ENCODE data around the gene PAF1. TPM values are rescaled to one million over a fixed set of nuclear protein-coding genes. Genes with fewer than 3 reads are reported as not detected.

The PAF1 gene
- total and polyA plus RNA-seq, 2 of the 13 experiments (the other 11 are each of a cell fraction or from before 2014, with no cell fraction given): 30.2 to 31.1 TPM

GRCh38 chr19:39390751-39391437 lies at the start of gene PAF1, which contains the start of gene MED29 (continued):
- TF ChIP-seq CEBPZ (IDR thresholded peaks at IDR 0.05; ENCODE audit: low read length) (peak; percentile 65), ZNF333 (CRISPR knock-in tag; IDR thresholded peaks at IDR 0.05; ENCODE audit: borderline replicate concordance) (peak; percentile 91; the same call in 1 of the 2 replicates), ESRRA (CRISPR knock-in tag; IDR thresholded peaks at IDR 0.05; ENCODE audit: low read depth) (0 out of 2 replicates have a peak, but pooled peaks have one; percentile 17), E2F5 (CRISPR knock-in tag; conservative IDR thresholded peaks at IDR 0.05) (no peak), RERE (CRISPR knock-in tag; IDR thresholded peaks at IDR 0.05; ENCODE audit: low read depth) (no peak), ZC3H13 (CRISPR knock-in tag; IDR thresholded peaks at IDR 0.05) (peak; percentile 43; the same call in 1 of the 2 replicates), TBX2 (CRISPR knock-in tag; IDR thresholded peaks at IDR 0.05; ENCODE audit: borderline replicate concordance) (peak; percentile 63), PBX2 (CRISPR knock-in tag; IDR thresholded peaks at IDR 0.05) (peak; percentile 86), SUZ12 (IDR thresholded peaks at IDR 0.05; ENCODE audit: low read depth, low read length) (peak; percentile 53; the same call in 1 of the 2 replicates), XRCC5 (optimal IDR thresholded peaks at IDR 0.05; ENCODE audit: low read length) (peak; percentile 31), ZFP82 (CRISPR knock-in tag; IDR thresholded peaks at IDR 0.05; ENCODE audit: borderline replicate concordance) (no peak), ZNF251 (CRISPR knock-in tag; IDR thresholded peaks at IDR 0.05) (no peak), KDM4B (CRISPR knock-in tag; IDR thresholded peaks at IDR 0.05) (no peak), TAF1 (CRISPR knock-in tag; IDR thresholded peaks at IDR 0.05) (peak; percentile 98; the same call in 1 of the 2 replicates), HNRNPK (IDR thresholded peaks at IDR 0.05; ENCODE audit: low read depth, low read length, poor library complexity, severe bottlenecking) (no peak), ZNF253 (CRISPR knock-in tag; IDR thresholded peaks at IDR 0.05; ENCODE audit: borderline replicate concordance) (no peak), ZNF773 (CRISPR knock-in tag; IDR thresholded peaks at IDR 0.05; ENCODE audit: borderline replicate concordance) (no peak), ZNF510 (CRISPR knock-in tag; IDR thresholded peaks at IDR 0.05; ENCODE audit: low read depth) (0 out of 2 replicates have a peak, but pooled peaks have one; percentile 8), ZNF552 (CRISPR knock-in tag; IDR thresholded peaks at IDR 0.05; ENCODE audit: borderline replicate concordance) (no peak)

Data from HepG2 (cell line).